H1 (cell line): ENCODE results near the gene TAF3. TPM values are rescaled to one million over a fixed set of nuclear protein-coding genes. Genes with fewer than 3 reads are reported as not detected.

Source experiments
- CTCF ChIA-PET: fragments of 300-600 bp; sonication (Branson Sonifier 250); formaldehyde crosslinking; loops from one replicate; lab custom pipeline; 2021; ENCODE audit not compliant: partially characterized antibody; lab: Charles Lee
- POLR2A ChIA-PET: fragments of 300-600 bp; sonication (Branson Sonifier 250); formaldehyde crosslinking; loops from one replicate; lab custom pipeline; 2021; ENCODE audit warnings: inconsistent platforms; ENCODE audit not compliant: partially characterized antibody; lab: Charles Lee
- DNase-seq, 2 experiments: peaks; one replicate each; pipeline versions ENCODE4 v3.0.0 to v3.0.0-alpha.2; 2010 to 2022; ENCODE audit warnings: low spot score in 2 of 2, low read depth in 1 of 2, mixed read lengths in 1 of 2
- FAIRE-seq: peaks from 2 replicates; lab custom pipeline; 2011; peaks lifted over from hg19 to GRCh38; lab: Jason Lieb, UNC
- H2AFZ ChIP-seq: 2 replicates; pipeline ENCODE4 v1.8.1; 2012; ENCODE audit warnings: low read length, inconsistent platforms
- H2AK5ac ChIP-seq: 2 replicates; pipeline ENCODE4 v1.6.1; 2013; ENCODE audit warnings: low read depth, low read length
- H2BK120ac ChIP-seq: replicated peaks from 2 replicates; pipeline ENCODE3; 2013; ENCODE audit warnings: low read depth, low read length, inconsistent platforms
- H2BK12ac ChIP-seq: 2 replicates; pipeline ENCODE4 v1.6.1; 2013; ENCODE audit warnings: low read depth, low read length
- H2BK15ac ChIP-seq: 2 replicates; pipeline ENCODE4 v1.6.1; 2013; ENCODE audit warnings: low read length
- H2BK20ac ChIP-seq: 2 replicates; pipeline ENCODE4 v1.6.1; 2013; ENCODE audit warnings: low read length
- H2BK5ac ChIP-seq: 2 replicates; pipeline ENCODE4 v1.6.1; 2013; ENCODE audit warnings: low read depth, low read length
- H3K14ac ChIP-seq: 2 replicates; pipeline ENCODE4 v1.6.1; 2013; ENCODE audit warnings: inconsistent platforms; ENCODE audit not compliant: insufficient read length
- H3K18ac ChIP-seq: 2 replicates; pipeline ENCODE4 v1.6.1; 2013; ENCODE audit warnings: low read length; ENCODE audit errors: extremely low read depth
- H3K23ac ChIP-seq: 2 replicates; pipeline ENCODE4 v1.6.1; 2013; ENCODE audit warnings: inconsistent platforms; ENCODE audit not compliant: insufficient read length
- H3K23me2 ChIP-seq: 2 replicates; pipeline ENCODE4 v1.6.1; 2013; ENCODE audit warnings: low read depth, low read length
- H3K27ac ChIP-seq: 2 replicates; pipeline ENCODE4 v1.6.1; 2011; ENCODE audit warnings: low read depth, low read length, inconsistent platforms
- H3K27me3 ChIP-seq, 4 experiments: replicated peaks in 1 of 4; 1 replicate in 1 of 4; 2 replicates in 3 of 4; pipeline versions ENCODE4 v1.6.1 to v1.8.1; 2011 to 2013; ENCODE audit warnings: low read length in 3 of 4, mild to moderate bottlenecking in 3 of 4, inconsistent platforms in 2 of 4, mixed read lengths in 2 of 4, moderate library complexity in 1 of 4; ENCODE audit not compliant: control insufficient read depth in 3 of 4, insufficient read depth in 3 of 4; ENCODE audit errors: extremely low read depth in 1 of 4
- H3K36me3 ChIP-seq, 4 experiments: 2 replicates each; pipeline versions ENCODE4 v1.6.1 to v1.8.1; 2011 to 2013; ENCODE audit warnings: mild to moderate bottlenecking in 4 of 4, low read length in 3 of 4, moderate library complexity in 2 of 4, control low read depth in 1 of 4, inconsistent platforms in 1 of 4; ENCODE audit not compliant: insufficient read depth in 4 of 4, control insufficient read depth in 2 of 4
- H3K4ac ChIP-seq: replicated peaks from 2 replicates; pipeline ENCODE3; 2013; ENCODE audit warnings: low read length, low read depth, mixed read lengths, inconsistent platforms; ENCODE audit not compliant: insufficient read length
- H3K4me1 ChIP-seq, 4 experiments: replicated peaks in 1 of 4; 1 replicate in 1 of 4; 2 replicates in 3 of 4; pipeline versions ENCODE4 v1.6.1 to v1.8.1; 2011 to 2013; ENCODE audit warnings: low read length in 3 of 4, inconsistent platforms in 2 of 4, mixed read lengths in 1 of 4; ENCODE audit not compliant: insufficient read depth in 4 of 4, control insufficient read depth in 3 of 4
- H3K4me2 ChIP-seq, 2 experiments: 2 replicates each; pipeline versions ENCODE4 v1.6.1 to v1.8.1; 2011 to 2013; ENCODE audit warnings: low read depth in 2 of 2, low read length in 2 of 2, control low read depth in 1 of 2, inconsistent platforms in 1 of 2, mild to moderate bottlenecking in 1 of 2; ENCODE audit not compliant: insufficient read depth in 1 of 2
- H3K4me3 ChIP-seq, 4 experiments: fragments of 200-600, 300-600 bp in 1 of 4; sonication (generic), shearing (Covaris generic), sonication (Bioruptor Twin) in 1 of 4; 2 replicates each; pipeline versions ENCODE4 v1.5.1 to v1.8.1; 2011 to 2016; ENCODE audit warnings: low read length in 4 of 4, low read depth in 3 of 4, control low read depth in 2 of 4, inconsistent platforms in 2 of 4, mild to moderate bottlenecking in 2 of 4, mixed read lengths in 1 of 4, moderate library complexity in 1 of 4; ENCODE audit not compliant: insufficient read depth in 2 of 4; ENCODE audit errors: extremely low read depth in 1 of 4
- H3K56ac ChIP-seq: replicated peaks from 2 replicates; pipeline ENCODE3; 2013; ENCODE audit warnings: low read depth, mild to moderate bottlenecking, mixed read lengths, low read length, inconsistent platforms; ENCODE audit not compliant: insufficient read length
- H3K79me1 ChIP-seq: 2 replicates; pipeline ENCODE4 v1.6.1; 2013; ENCODE audit warnings: low read depth, low read length, control low read depth
- H3K79me2 ChIP-seq, 2 experiments: 2 replicates each; pipeline versions ENCODE4 v1.6.1 to v1.8.1; 2012 to 2013; ENCODE audit warnings: low read length in 2 of 2, mild to moderate bottlenecking in 2 of 2, inconsistent platforms in 1 of 2; ENCODE audit not compliant: insufficient read depth in 2 of 2, control insufficient read depth in 1 of 2
- H3K9ac ChIP-seq, 4 experiments: replicated peaks in 1 of 4; 1 replicate in 1 of 4; 2 replicates in 3 of 4; pipeline versions ENCODE4 v1.6.1 to v1.8.1; 2011 to 2013; ENCODE audit warnings: low read depth in 3 of 4, low read length in 3 of 4, control low read depth in 2 of 4, mild to moderate bottlenecking in 2 of 4, moderate library complexity in 2 of 4, inconsistent platforms in 1 of 4; ENCODE audit errors: extremely low read depth in 1 of 4
- H3K9me3 ChIP-seq, 2 experiments: 2 replicates each; pipeline versions ENCODE4 v1.6.1 to v1.8.1; 2012 to 2013; ENCODE audit warnings: mild to moderate bottlenecking in 2 of 2, moderate library complexity in 2 of 2, control low read depth in 1 of 2, inconsistent platforms in 1 of 2, low read depth in 1 of 2, low read length in 1 of 2, mixed read lengths in 1 of 2; ENCODE audit not compliant: insufficient read depth in 2 of 2
- H4K20me1 ChIP-seq, 2 experiments: replicated peaks in 1 of 2; 2 replicates each; pipeline versions ENCODE3 to v1.8.1; 2011 to 2013; ENCODE audit warnings: inconsistent platforms in 2 of 2, low read length in 2 of 2, mild to moderate bottlenecking in 1 of 2; ENCODE audit not compliant: insufficient read depth in 2 of 2, control insufficient read depth in 1 of 2
- H4K5ac ChIP-seq: 2 replicates; pipeline ENCODE4 v1.6.1; 2013; ENCODE audit warnings: low read length, low read depth, mixed read lengths, inconsistent platforms; ENCODE audit not compliant: insufficient read length
- H4K8ac ChIP-seq: 2 replicates; pipeline ENCODE4 v1.8.0; 2013; ENCODE audit warnings: mild to moderate bottlenecking, moderate library complexity, low read length, inconsistent platforms; ENCODE audit not compliant: insufficient read depth; ENCODE audit errors: extremely low read depth
- H4K91ac ChIP-seq: replicated peaks from 2 replicates; pipeline ENCODE3; 2013; ENCODE audit warnings: low read length, mixed read lengths, inconsistent platforms; ENCODE audit not compliant: insufficient read length
- CHD1 ChIP-seq: IDR thresholded peaks from 2 replicates; pipeline ENCODE4 v1.6.1; 2012; ENCODE audit warnings: low read depth, low read length, improper control_type of control experiment
- SP2 ChIP-seq: IDR thresholded peaks from 2 replicates; pipeline ENCODE4 v1.6.1; 2012; ENCODE audit warnings: mild to moderate bottlenecking, low read length, inconsistent platforms
- YY1 ChIP-seq: IDR thresholded peaks from 2 replicates; pipeline ENCODE4 v1.6.1; 2011; ENCODE audit warnings: low read depth, mild to moderate bottlenecking, low read length
- WGBS, 2 experiments: shearing (Covaris generic) in 1 of 2; methylation state at CpG; one replicate each; pipeline versions ENCODE4 v1.1.6 to v1.1.7; 2013 to 2015; ENCODE audit warnings: low lambda C conversion rate in 2 of 2, mixed read lengths in 2 of 2, inconsistent platforms in 1 of 2, low coverage in 1 of 2, missing lambda C conversion rate in 1 of 2; ENCODE audit not compliant: insufficient replicate concordance in 2 of 2, insufficient coverage in 1 of 2, insufficient read length in 1 of 2; ENCODE audit errors: extremely low coverage in 1 of 2, missing lambda C conversion rate in 1 of 2; 5-methylcytosine and 5-hydroxymethylcytosine counted together
- polyA plus RNA-seq, 7 experiments: library from polyadenylated mRNA; depleted of rRNA in 3 of 7; stranded (reverse) in 5 of 7; unstranded in 2 of 7; fragments of >200 nt in 5 of 7; fragments of 200-250 nt in 2 of 7; gene quantifications; 1 replicate in 5 of 7; 2 replicates in 1 of 7; 4 replicates in 1 of 7; pipeline versions ENCODE4 v1.2.1 to v1.2.3, GENCODE V29; 2011 to 2013; ENCODE audit warnings: missing spikeins in 2 of 7, mixed read lengths in 2 of 7
- total RNA-seq: library from RNA; stranded (reverse); fragmentation: NEBNext Ultra II Directional; extraction: Animal tissue kit (Norgen Biotek cat#: 25700); gene quantifications from 2 replicates; pipeline ENCODE4 v1.2.1, GENCODE V29; 2021
- TF ChIP-seq, protein P1 (sequence below), 3 experiments: IDR thresholded peaks; 1 replicate in 2 of 3; 2 replicates in 1 of 3; pipeline versions ENCODE4 v1.5.1 to v1.6.1; 2011; ENCODE audit warnings: low read length in 3 of 3, mild to moderate bottlenecking in 3 of 3, inconsistent platforms in 2 of 3, low read depth in 1 of 3, moderate library complexity in 1 of 3; ENCODE audit not compliant: insufficient read depth in 1 of 3; ENCODE audit errors: control extremely low read depth in 1 of 3

Gene TAF3
- total and polyA plus RNA-seq, 2 of the 8 experiments (the other 6 are each of a cell fraction or from before 2014, with no cell fraction given) = 1.5 to 11.2 TPM

- Histone ChIP-seq H3K23ac (no peak overlapping the region), H3K14ac (no peak overlapping the region), H3K4ac (no peak overlapping the region), H2BK20ac (no peak overlapping the region), H3K27me3 (no peaks in the 10 kb centered on the region), H4K5ac (no peak overlapping the region), H3K23me2 (no peaks in the 10 kb centered on the region), H2BK12ac (no peak overlapping the region), H3K27ac (no peak overlapping the region), H3K79me2 (no peaks in the 10 kb centered on the region), H3K4me1 (no peaks in the 10 kb centered on the region; a peak in 1 of 7 replicates), H4K8ac (no peak overlapping the region), H4K20me1 (no peaks in the 10 kb centered on the region), H2AFZ (no peak overlapping the region), H2AK5ac (no peak overlapping the region), H3K56ac (no peak overlapping the region), H3K36me3 (no peaks in the 10 kb centered on the region), H3K18ac (no peak overlapping the region), H2BK15ac (no peak overlapping the region), H2BK120ac (no peak overlapping the region), H3K9ac (no peak overlapping the region), H3K4me3 (no peak overlapping the region), H3K79me1 (no peaks in the 10 kb centered on the region), H2BK5ac (no peak overlapping the region), H3K9me3 (no peaks in the 10 kb centered on the region), H3K4me2 (no peak overlapping the region), H4K91ac (no peak overlapping the region)
- CTCF ChIA-PET = interaction anchor here (0.9 to 1.5 kb wide), 2 partner anchors 10 to 14 kb away, joined by 3 to 7 read pairs; no protein-coding TSS in a partner anchor
- 86% methylated on average over 7 of the region's 7 CpGs; no CpG with 5 or more reads in 1 of the 2 experiments for WGBS, 2 experiments
- no peak for DNase-seq
- FAIRE-seq = no peak
- POLR2A ChIA-PET = no interaction called here
- TF ChIP-seq CHD1 (no peak), SP2 (no peak), YY1 (no peak)
- TF ChIP-seq, protein P1, sequence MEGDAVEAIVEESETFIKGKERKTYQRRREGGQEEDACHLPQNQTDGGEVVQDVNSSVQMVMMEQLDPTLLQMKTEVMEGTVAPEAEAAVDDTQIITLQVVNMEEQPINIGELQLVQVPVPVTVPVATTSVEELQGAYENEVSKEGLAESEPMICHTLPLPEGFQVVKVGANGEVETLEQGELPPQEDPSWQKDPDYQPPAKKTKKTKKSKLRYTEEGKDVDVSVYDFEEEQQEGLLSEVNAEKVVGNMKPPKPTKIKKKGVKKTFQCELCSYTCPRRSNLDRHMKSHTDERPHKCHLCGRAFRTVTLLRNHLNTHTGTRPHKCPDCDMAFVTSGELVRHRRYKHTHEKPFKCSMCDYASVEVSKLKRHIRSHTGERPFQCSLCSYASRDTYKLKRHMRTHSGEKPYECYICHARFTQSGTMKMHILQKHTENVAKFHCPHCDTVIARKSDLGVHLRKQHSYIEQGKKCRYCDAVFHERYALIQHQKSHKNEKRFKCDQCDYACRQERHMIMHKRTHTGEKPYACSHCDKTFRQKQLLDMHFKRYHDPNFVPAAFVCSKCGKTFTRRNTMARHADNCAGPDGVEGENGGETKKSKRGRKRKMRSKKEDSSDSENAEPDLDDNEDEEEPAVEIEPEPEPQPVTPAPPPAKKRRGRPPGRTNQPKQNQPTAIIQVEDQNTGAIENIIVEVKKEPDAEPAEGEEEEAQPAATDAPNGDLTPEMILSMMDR (IDR thresholded peaks at IDR 0.05; ENCODE audit: control extremely low read depth in 1 of 3, insufficient read depth in 1 of 3, low read depth in 1 of 3, low read length in 3 of 3) = no peak
These were observed 166.6 kb downstream of the TAF3 start for GRCh38 chr10:7984896-7985295.
